ENCODE data around the gene CDC42EP1. TPM values are rescaled to one million over a fixed set of nuclear protein-coding genes. Genes with fewer than 3 reads are reported as not detected.
A peak's percentile ranks its signal among the peaks of the same experiment; 100 is the strongest.

CDC42EP1 gene
- total RNA-seq, 6 experiments from 2014 or later = 29.2 to 117 (median 68.0) TPM

GRCh38 chr22:37558815-37559214 lies 1.5 kb upstream of the CDC42EP1 start:
- WGBS (ENCODE audit: insufficient coverage, low coverage, low lambda C conversion rate, missing lambda C conversion rate) = 22% methylated on average over 2 of the region's 7 CpGs
- peak overlapping the region; percentile 50 to 99 (median 95) for H3K27ac ChIP-seq
- intact Hi-C loops (cut with DNase I) = no loop called here
- DNase-seq = no peak
- H3K9me3 ChIP-seq = no peaks in the 10 kb centered on the region
- no peak overlapping the region for H3K4me3 ChIP-seq
- H3K36me3 ChIP-seq = no peaks in the 10 kb centered on the region
- H3K4me1 ChIP-seq = peaks cover 0 to 52% (median 27%) of the 10 kb centered on the region in 4 donors
- no peak for ATAC-seq
- no peak for TF ChIP-seq POLR2A (IDR thresholded peaks at IDR 0.05)
- TF ChIP-seq CTCF (IDR thresholded peaks at IDR 0.05) = no peak
- no peaks in the 10 kb centered on the region for H3K27me3 ChIP-seq

- peaks cover 0 to 59% (median 30%) of the 10 kb centered on the region in 4 donors for H3K4me1 ChIP-seq
- 0% methylated on average over 1 of the region's 6 CpGs for WGBS (ENCODE audit: insufficient coverage, low coverage, low lambda C conversion rate, missing lambda C conversion rate)
These were observed 769 bp upstream of the CDC42EP1 start for GRCh38 chr22:37559521-37559900.

GRCh38 chr22:37560608-37561211 lies 430 bp downstream of the CDC42EP1 start:
- DNase-seq = peak in 2 of 3 donors; percentile 80 to 83
- Histone ChIP-seq H3K27me3 (no peaks in the 10 kb centered on the region), H3K9me3 (no peaks in the 10 kb centered on the region), H3K4me3 (peak overlapping the region; percentile 63 to 86 (median 84)), H3K36me3 (peaks cover 0 to under 1% (median under 1%) of the 10 kb centered on the region in 4 donors), H3K4me1 (peaks cover 0 to 71% (median 38%) of the 10 kb centered on the region in 4 donors), H3K27ac (peak overlapping the region; percentile 95 to 99 (median 97))
- TF ChIP-seq CTCF (IDR thresholded peaks at IDR 0.05) (no peak), POLR2A (IDR thresholded peaks at IDR 0.05) (peak; percentile 0)
- peak; percentile 4 to 23 (median 17) for ATAC-seq
- 0% methylated on average over 27 of the region's 72 CpGs for WGBS (ENCODE audit: insufficient coverage, low coverage, low lambda C conversion rate, missing lambda C conversion rate)
- intact Hi-C loops (cut with DNase I) = no loop called here

More at GRCh38 chr22:37559521-37559900, 769 bp upstream of the CDC42EP1 start:
- TF ChIP-seq POLR2A (IDR thresholded peaks at IDR 0.05) = no peak
- TF ChIP-seq CTCF (IDR thresholded peaks at IDR 0.05) = no peak
- Histone ChIP-seq H3K9me3 (no peaks in the 10 kb centered on the region), H3K4me3 (peak overlapping the region; percentile 38 to 84 (median 48)), H3K27ac (peak overlapping the region; percentile 95 to 99 (median 95)), H3K27me3 (no peaks in the 10 kb centered on the region), H3K36me3 (no peaks in the 10 kb centered on the region)
- intact Hi-C loops (cut with DNase I) = no loop called here
- DNase-seq (no peak), ATAC-seq (no peak)

- Histone ChIP-seq H3K27me3 (no peaks in the 10 kb centered on the region), H3K4me3 (peak overlapping the region; percentile 63 to 86 (median 84)), H3K27ac (peak overlapping the region; percentile 95 to 99 (median 97)), H3K36me3 (peaks cover 0 to 7% (median 4%) of the 10 kb centered on the region in 4 donors), H3K4me1 (peaks cover 0 to 78% (median 45%) of the 10 kb centered on the region in 4 donors), H3K9me3 (no peaks in the 10 kb centered on the region)
- ATAC-seq (peak; percentile 56 to 70 (median 61)), DNase-seq (peak; percentile 92 to 95 (median 94))
- intact Hi-C loops (cut with DNase I) = no loop called here
- 0% methylated on average over 12 of the region's 56 CpGs for WGBS (ENCODE audit: insufficient coverage, low coverage, low lambda C conversion rate, missing lambda C conversion rate)
- peak; percentile 82 to 92 (median 88) for TF ChIP-seq CTCF (IDR thresholded peaks at IDR 0.05)
- peak; percentile 73 for TF ChIP-seq POLR2A (IDR thresholded peaks at IDR 0.05)
These were observed 1.1 kb downstream of the CDC42EP1 start for GRCh38 chr22:37561212-37562048.
